SK-N-DZ (cell line): ENCODE results near the gene MNX1.

Source experiments
- DNase-seq: peaks from one replicate; pipeline ENCODE4 v3.0.0-alpha.2; 2015; ENCODE audit warnings: low spot score

Gene MNX1

GRCh38 chr7:157014635-157015555 lies 4.4 kb upstream of the MNX1 start:
- DNase-seq: no peak

DNA sequence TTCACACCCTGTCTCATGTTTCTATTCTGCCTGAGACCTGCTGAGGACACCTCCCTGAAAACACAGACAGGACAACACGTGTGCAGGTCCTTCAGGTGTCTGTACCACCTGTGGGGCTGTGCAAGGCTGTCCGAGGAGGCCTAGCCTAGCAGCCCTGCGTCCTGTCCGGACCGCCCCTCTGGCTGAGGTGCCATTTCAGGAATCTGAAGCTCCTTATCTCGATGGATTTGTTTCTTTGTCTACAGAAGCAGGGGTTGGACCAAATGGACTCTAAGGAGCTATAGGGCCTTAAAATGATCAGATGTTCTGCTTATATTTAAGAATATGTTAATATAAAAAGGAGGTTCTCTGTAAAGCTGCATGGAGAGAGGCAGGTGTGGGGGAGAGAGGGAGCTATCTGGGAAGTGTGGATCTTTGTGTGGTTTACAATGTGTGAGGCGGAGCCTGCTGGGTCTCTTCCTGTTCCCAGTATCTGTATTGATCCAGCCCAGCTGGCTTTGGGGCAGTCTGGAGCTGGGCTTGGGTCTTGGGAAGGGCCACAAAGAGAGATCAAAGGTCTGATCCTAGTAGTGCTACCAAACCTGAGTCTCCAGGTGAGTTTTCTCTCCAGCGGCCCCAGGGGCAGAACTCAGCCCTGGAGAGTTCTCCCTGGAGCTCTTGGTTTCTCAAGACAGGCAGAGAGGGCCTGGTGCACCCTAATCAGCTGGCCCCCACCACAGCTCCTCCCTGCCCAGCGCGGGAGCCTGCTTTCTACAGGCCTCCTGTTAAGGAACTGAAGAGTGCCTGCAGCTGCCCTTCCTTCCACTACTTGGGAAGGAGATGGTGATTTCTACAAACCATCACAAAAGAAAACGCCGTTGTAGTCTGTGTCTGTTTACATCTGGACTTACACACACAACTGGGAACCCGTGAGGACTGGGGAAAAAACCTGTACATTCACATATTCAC lies 3.4 kb upstream of the MNX1 start:
- DNase-seq: no peak

DNA sequence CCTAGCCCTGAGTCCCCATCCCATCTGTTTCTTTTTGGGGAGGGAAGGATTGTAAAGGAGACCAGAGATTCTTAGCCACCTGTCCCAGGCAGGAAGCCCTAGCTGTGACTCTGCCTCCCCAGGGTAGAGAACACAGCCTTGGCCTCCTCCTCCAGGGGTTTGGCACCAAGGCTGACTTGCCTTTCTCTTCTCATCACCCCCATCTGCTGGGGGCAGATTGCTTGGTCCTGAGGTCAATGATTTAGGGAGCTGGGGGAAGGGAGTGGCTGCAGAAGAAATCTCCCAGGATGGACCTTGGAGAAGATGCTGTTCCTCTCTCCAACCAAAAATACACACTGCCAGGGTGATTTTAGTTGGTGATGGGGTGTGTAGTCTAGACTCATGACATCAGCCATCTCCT lies 2.6 kb upstream of the MNX1 start:
- DNase-seq: no peak

GRCh38 chr7:157012113-157012547 lies 1.7 kb upstream of the MNX1 start:
- DNase-seq: no peak

- DNase-seq: peak; percentile 54
Measured at GRCh38 chr7:157011333-157012112, 1.1 kb upstream of the MNX1 start.

- no peak for DNase-seq
Measured at GRCh38 chr7:157009778-157010587, 480 bp downstream of the MNX1 start.

DNA sequence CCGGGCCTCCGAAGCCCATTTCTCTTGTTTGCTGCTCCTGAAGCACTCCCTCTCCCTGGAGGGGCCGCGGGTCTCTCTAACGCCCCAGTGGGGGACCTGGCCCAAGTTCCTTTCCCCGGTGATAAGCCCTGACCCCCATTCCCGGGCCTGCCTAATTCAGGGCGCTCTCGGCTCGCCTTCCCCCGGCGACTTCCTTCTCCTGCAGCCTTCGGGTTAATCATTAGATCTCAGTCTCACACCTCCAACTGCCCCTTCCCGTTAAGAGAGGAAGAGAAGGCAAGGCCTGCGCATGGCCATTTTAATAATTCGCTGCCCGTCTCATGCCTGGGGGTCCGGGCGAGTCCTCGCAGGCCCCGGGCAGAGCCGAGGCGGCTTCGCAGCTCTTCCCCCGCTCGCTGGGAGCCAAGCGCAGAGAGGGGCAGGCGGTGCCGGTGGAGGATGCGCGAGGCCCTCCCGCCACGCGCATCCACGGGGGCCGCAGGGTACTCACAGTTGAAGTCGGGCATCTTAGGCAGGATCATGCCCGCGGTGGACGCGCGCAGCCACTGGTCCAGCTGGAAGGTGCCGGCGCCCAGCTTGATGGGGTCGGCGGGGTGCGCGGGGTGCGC lies 1.2 kb downstream of the MNX1 start:
- DNase-seq: no peak

GRCh38 chr7:157008206-157009169 lies 2.0 kb downstream of the MNX1 start:
- no peak for DNase-seq

DNA sequence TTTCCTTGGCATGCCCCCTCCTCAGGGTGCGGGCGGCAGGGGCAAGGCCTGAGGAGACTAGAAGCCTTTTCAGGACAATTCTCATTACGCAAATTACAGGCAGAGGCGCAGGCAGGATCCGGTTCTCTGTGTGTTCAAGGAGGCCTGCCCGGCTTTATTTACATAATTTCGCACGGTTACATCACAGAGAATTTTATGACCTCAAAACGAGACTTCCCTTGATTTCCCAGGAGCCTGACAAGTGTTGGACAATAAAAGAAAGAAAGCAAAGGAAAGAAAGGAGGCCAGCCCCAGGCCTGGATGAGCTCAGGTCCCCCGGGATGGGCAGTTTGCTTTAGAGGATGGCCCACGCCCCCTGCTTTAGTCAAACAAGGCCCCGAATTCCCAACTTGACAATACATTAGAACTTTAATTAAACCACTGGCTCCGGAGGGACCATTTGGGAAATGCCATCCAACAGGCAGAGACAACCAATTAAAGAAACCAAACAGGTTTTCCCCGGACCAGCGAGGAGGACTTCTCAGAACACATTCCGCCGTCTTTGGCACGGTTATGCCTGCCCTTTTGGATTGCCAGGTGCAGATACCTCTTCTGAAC lies 2.9 kb downstream of the MNX1 start:
- DNase-seq: no peak

DNA sequence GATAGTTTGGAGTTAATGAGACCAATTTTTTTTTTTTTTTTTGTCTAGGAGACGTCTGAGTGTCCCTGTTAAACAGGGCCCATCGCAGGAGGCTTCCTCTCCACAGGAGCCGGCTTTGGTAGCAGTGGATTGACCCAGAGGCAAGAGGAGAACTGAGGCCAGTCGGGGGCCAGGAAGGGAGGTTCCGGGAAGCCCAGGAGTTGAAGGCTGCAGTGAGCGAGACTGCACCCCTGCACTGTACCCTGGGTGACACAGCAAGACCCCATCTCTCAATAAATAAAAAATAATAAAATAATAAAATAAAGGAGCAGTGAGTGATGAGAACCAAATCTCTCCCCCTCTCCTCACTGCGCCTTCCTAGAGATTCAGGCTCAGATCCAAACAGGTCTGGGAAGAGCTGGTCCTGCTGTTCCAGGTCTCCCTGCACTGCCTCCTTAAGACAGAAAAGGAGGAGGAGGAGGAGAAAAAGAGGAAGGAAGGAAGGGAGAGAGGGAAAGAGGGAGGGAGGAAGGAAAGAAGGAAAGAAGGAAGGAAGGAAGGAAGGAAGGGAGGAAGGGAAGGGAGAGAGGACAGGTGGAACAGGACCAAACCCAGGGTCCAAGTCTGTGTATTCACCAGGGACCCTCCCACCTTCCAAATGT lies 3.5 kb downstream of the MNX1 start:
- DNase-seq: no peak

- no peak for DNase-seq
Measured at GRCh38 chr7:157006205-157006747, 4.2 kb downstream of the MNX1 start.

GRCh38 chr7:157005456-157006204 lies 4.8 kb downstream of the MNX1 start:
- DNase-seq: no peak

- DNase-seq: no peak
Measured at GRCh38 chr7:157004521-157005455, 5.7 kb downstream of the MNX1 start.

- DNase-seq: peak; percentile 72
Measured at GRCh38 chr7:157003756-157004520, 6.5 kb downstream of the MNX1 start.

GRCh38 chr7:157003445-157003755 lies 7.1 kb downstream of the MNX1 start:
- DNase-seq: no peak
